Right atrium auricular region (tissue), 2 donors: ENCODE data around the gene PAFAH1B1. TPM values are rescaled to one million over a fixed set of nuclear protein-coding genes. Genes with fewer than 3 reads are reported as not detected.
"Not testable (repeated sequence)": the region's sequence is repeated elsewhere in the genome, so short reads cannot be mapped to it uniquely, and the experiment has no call there.

ENCODE experiments used
- DNase-seq: peaks from one replicate; pipeline ENCODE4 v3.0.0-alpha.2; 2019; ENCODE audit warnings: low spot score
- H3K27ac ChIP-seq, 2 donors: fragments of 200-600 bp; sonication (generic); 1 replicate in 1 of 2; 2 replicates in 1 of 2; pipeline ENCODE4 v1.5.1; 2016 to 2019
- H3K27me3 ChIP-seq, 2 donors: fragments of 200-600 bp; sonication (generic); one replicate each; pipeline versions ENCODE4 v1.5.1 to v1.6.0; 2017 to 2019
- H3K36me3 ChIP-seq: fragments of 200-600 bp; sonication (generic); one replicate; pipeline ENCODE4 v1.5.1; 2016
- H3K4me1 ChIP-seq, 2 donors: fragments of 200-600 bp; sonication (generic); one replicate each; pipeline versions ENCODE4 v1.5.1 to v1.6.0; 2017 to 2019
- H3K4me3 ChIP-seq, 2 donors: fragments of 200-600 bp; sonication (generic); 1 replicate in 1 of 2; 2 replicates in 1 of 2; pipeline ENCODE4 v1.5.1; 2017 to 2019; ENCODE audit warnings: mild to moderate bottlenecking in 1 of 2, moderate library complexity in 1 of 2
- H3K9me3 ChIP-seq, 2 donors: fragments of 200-600 bp; sonication (generic); one replicate each; pipeline ENCODE4 v1.5.1; 2019
- total RNA-seq, 2 donors: library from RNA; depleted of rRNA; stranded (reverse); fragments of >200 nt; gene quantifications; one replicate each; pipeline ENCODE4 v1.1.0, GENCODE V29; 2016
- TF ChIP-seq, protein P1 (sequence below), 2 donors: fragments of 200-600 bp; sonication (generic); IDR thresholded peaks; one replicate each; pipeline ENCODE4 v1.5.1; 2019; ENCODE audit warnings: antibody characterized with exemption in 2 of 2

PAFAH1B1 gene
- total RNA-seq, 2 donors from 2014 or later: 55.4 to 71.6 TPM

DNA sequence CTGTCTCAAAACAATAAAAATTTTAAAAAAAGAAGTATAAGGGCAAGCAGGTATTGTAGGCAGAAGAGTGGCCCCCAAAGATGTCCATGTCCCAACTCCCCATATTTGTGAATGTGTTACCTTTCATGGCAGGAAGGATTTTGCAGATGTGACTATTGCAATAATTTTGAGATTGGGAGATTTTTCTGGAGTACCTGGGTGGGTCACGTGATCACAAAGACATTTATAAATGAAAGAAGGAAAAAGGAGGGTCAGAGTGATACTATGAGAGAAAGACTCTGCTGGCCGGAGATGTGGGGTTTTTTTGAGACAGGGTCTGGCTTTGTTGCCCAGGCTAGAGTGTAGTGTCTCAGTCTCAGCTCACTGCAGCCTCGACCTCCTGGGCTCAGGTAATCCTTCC lies 27.4 kb upstream of the PAFAH1B1 start:
- Histone ChIP-seq H3K4me3 (no peak overlapping the region), H3K36me3 (no peaks in the 10 kb centered on the region), H3K4me1 (no peaks in the 10 kb centered on the region), H3K9me3 (peaks cover 0 to 2% of the 10 kb centered on the region in 2 donors), H3K27ac (no peak overlapping the region), H3K27me3 (no peaks in the 10 kb centered on the region)
- DNase-seq: no peak
- TF ChIP-seq, protein P1, sequence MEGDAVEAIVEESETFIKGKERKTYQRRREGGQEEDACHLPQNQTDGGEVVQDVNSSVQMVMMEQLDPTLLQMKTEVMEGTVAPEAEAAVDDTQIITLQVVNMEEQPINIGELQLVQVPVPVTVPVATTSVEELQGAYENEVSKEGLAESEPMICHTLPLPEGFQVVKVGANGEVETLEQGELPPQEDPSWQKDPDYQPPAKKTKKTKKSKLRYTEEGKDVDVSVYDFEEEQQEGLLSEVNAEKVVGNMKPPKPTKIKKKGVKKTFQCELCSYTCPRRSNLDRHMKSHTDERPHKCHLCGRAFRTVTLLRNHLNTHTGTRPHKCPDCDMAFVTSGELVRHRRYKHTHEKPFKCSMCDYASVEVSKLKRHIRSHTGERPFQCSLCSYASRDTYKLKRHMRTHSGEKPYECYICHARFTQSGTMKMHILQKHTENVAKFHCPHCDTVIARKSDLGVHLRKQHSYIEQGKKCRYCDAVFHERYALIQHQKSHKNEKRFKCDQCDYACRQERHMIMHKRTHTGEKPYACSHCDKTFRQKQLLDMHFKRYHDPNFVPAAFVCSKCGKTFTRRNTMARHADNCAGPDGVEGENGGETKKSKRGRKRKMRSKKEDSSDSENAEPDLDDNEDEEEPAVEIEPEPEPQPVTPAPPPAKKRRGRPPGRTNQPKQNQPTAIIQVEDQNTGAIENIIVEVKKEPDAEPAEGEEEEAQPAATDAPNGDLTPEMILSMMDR (IDR thresholded peaks at IDR 0.05): no peak

DNA sequence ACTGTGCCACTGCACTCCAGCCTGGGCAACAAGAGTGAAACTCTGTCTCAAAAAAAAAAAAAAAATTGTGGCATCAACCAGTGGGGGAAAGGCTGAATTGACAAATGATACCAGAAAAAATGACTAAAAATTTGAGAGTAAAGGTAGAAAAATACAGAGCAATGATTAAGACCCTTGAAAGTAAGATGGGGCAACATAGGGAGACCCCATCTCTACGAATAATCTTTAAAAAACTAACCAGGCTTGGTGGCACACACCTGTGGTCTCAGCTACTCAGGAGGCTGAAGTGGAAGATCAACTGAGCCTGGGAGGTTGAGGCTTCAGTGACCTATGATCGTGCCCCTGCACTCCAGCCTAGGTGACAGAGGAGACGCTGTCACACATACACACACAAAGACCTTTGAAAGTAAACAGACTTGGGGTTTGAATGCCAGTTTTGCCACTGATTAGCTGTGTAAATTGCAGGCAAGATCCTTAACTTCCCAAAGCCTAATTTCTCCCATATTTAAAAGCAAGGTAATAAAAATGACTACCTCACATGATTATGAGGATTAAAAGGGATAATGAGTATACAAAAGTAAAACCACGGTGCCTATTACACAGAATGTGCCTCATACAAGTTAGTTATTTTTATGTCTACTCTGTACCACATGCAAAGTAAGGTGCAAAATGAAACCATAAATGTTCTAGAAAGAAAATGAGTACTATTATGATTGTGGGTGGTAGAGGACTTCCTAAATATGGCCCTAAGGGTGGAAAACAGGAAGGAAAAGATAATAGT lies 21.7 kb upstream of the PAFAH1B1 start:
- H3K27me3 ChIP-seq: no peaks in the 10 kb centered on the region
- DNase-seq: no peak
- TF ChIP-seq, protein P1 (IDR thresholded peaks at IDR 0.05): no peak

DNA sequence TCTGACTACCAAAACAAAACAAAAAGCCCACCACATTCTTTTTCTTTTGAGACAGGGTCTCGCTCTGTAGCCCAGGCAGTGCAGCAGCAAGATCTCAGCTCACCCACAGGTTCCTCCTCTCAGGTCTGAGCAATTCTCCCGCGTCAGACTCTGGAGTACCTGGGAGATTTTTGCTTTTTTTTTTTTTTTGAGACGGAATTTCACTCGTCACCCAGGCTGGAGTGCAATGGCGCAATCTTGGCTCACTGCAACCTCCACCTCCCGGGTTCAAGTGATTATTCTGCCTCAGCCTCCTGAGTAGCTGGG lies 21.2 kb upstream of the PAFAH1B1 start:
- not testable (repeated sequence) for H3K27me3 ChIP-seq, H3K27ac ChIP-seq, DNase-seq, H3K4me3 ChIP-seq, H3K4me1 ChIP-seq, H3K36me3 ChIP-seq, H3K9me3 ChIP-seq

More for the DNA sequence above, 21.7 kb upstream of the PAFAH1B1 start:
- no peak overlapping the region for H3K4me3 ChIP-seq
- no peaks in the 10 kb centered on the region for H3K4me1 ChIP-seq
- no peaks in the 10 kb centered on the region for H3K9me3 ChIP-seq
- H3K36me3 ChIP-seq: no peaks in the 10 kb centered on the region
- no peak overlapping the region for H3K27ac ChIP-seq

DNA sequence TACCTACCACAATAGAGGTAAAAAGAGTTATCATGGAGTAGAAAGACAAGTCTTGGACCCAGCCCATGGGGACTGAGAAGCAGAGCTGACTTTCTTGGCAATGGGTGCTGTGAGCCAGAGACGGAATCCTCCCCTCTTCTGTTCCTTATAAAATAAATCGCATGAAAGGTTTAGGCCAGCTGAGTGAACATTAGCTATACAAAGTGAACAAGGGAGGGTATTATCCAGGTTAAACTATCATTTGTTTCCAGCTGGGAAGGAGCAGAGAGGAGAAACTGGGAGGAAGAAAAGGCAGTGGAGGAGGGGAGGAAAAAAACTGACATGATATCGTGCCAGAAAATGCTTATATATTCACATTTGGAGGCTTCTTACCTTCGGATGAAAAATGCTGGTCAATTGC lies 13.3 kb upstream of the PAFAH1B1 start:
- H3K27me3 ChIP-seq: no peaks in the 10 kb centered on the region
- TF ChIP-seq, protein P1 (IDR thresholded peaks at IDR 0.05): no peak
- no peaks in the 10 kb centered on the region for H3K4me1 ChIP-seq
- H3K4me3 ChIP-seq: no peak overlapping the region
- no peaks in the 10 kb centered on the region for H3K36me3 ChIP-seq
- no peak overlapping the region for H3K27ac ChIP-seq
- no peak for DNase-seq
- no peaks in the 10 kb centered on the region for H3K9me3 ChIP-seq

DNA sequence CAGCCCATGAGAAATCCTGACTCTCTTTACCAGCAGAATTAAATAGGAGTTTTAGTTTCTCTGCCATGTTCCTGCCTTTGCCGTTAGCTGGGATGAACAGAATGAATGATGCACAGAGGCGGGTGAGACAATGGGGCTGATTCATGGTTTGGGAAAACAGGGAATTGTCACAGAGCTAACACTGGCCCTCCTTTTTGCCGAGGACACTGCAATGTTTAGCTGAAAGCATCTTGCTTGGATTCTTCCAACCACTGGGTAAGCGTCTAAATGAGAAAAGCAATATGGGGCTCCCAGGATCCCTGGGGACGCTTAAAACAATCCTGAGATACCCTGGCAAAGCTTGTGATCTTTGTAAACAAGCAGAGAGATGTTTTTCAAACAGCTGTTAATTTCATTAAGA lies 12.8 kb upstream of the PAFAH1B1 start:
- H3K36me3 ChIP-seq: no peaks in the 10 kb centered on the region
- H3K9me3 ChIP-seq: no peaks in the 10 kb centered on the region
- no peak overlapping the region for H3K4me3 ChIP-seq
- H3K27ac ChIP-seq: no peak overlapping the region
- TF ChIP-seq, protein P1 (IDR thresholded peaks at IDR 0.05): no peak
- H3K4me1 ChIP-seq: no peaks in the 10 kb centered on the region
- DNase-seq: no peak
- no peaks in the 10 kb centered on the region for H3K27me3 ChIP-seq

DNA sequence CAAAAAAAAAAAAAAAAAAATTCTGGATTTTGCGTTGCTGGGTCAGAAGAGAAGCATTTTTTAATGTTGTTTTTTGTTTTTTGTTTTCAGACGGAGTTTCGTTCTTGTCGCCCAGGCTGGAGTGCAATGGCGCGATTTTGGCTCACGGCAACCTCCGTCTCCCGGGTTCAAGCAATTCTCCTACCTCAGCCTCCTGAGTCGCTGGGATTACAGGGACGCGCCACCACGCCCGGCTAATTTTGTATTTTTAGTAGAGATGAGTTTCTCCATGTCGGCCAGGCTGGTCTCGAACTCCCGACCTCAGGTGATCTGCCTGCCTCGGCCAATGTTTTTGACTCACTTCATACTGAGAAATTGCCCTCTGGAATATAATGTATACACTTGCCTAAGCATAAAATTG lies 11.0 kb upstream of the PAFAH1B1 start:
- TF ChIP-seq, protein P1 (IDR thresholded peaks at IDR 0.05): no peak
- Histone ChIP-seq H3K4me3 (no peak overlapping the region), H3K9me3 (no peaks in the 10 kb centered on the region), H3K27ac (no peak overlapping the region), H3K27me3 (no peaks in the 10 kb centered on the region), H3K4me1 (no peaks in the 10 kb centered on the region), H3K36me3 (no peaks in the 10 kb centered on the region)
- no peak for DNase-seq
